Measurements from ENCODE around the gene MRPL37.
"Not testable (repeated sequence)": the region's sequence is repeated elsewhere in the genome, so short reads cannot be mapped to it uniquely, and the experiment has no call there.

The MRPL37 gene

DNA sequence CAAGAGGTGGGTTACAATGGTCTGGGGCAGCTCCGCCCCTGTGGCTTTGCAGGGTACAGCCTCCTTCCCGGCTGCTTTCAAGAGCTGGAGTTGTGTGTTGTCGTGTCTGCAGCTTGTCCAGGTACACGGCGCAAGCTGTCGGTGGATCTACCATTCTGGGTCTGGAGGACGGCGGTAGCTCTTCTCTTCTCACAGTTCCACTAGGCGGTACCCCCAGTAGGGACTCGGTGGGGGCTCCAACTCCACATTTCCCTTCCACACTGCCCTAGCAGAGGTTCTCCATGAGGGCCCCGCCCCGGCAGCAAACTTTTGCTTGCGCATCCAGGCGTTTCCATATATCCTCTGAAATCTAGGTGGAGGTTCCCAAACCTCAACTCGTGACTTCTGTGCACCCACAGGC, 34.8 kb upstream of the MRPL37 start:
- WGBS (ENCODE audit: insufficient coverage): over 99% methylated on average over 15 of the region's 15 CpGs
- Histone ChIP-seq H3K27ac (ENCODE audit: insufficient read depth in 1 of 2, low read depth in 1 of 2, low read length in 2 of 2, poor library complexity in 1 of 2, severe bottlenecking in 2 of 2) (no peak overlapping the region), H3K4me3 (ENCODE audit: control insufficient read depth in 1 of 7, extremely low read depth in 1 of 7, insufficient read depth in 4 of 7, low read depth in 2 of 7, low read length in 6 of 7) (no peak overlapping the region), H3K36me3 (ENCODE audit: control insufficient read depth in 4 of 4, insufficient read depth in 4 of 4, low read length in 3 of 4) (no peaks in the 10 kb centered on the region), H3K27me3 (replicated peaks in 2 of 5; ENCODE audit: control insufficient read depth in 4 of 5, insufficient read depth in 5 of 5, low read length in 4 of 5) (no peaks in the 10 kb centered on the region), H3K4me1 (ENCODE audit: control extremely low read depth in 1 of 4, control insufficient read depth in 4 of 4, insufficient read depth in 4 of 4, low read length in 3 of 4) (no peaks in the 10 kb centered on the region), H3K9me3 (ENCODE audit: control extremely low read depth in 1 of 5, control insufficient read depth in 4 of 5, insufficient read depth in 2 of 5, low read depth in 1 of 5, low read length in 4 of 5) (no peaks in the 10 kb centered on the region)
- ChIA-PET POLR2A (no interaction called here), CTCF (no interaction called here)
- DNase-seq: no peak

DNA sequence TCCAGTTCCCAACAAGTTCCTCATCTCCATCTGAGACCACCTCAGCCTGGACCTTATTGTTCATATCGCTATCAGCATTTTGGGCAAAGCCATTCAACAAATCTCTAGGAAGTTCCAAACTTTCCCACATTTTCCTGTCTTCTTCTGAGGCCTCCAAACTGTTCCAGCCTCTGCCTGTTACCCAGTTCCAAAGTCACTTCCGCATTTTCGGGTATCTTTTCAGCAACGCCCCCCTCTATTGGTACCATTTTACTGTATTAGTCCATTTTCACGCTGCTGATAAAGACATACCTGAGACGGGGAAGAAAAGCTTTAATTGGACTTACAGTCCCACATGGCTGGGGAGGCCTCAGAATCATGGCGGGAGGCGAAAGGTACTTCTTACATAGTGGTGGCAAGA, 33.6 kb upstream of the MRPL37 start:
- DNase-seq; H3K27ac ChIP-seq (ENCODE audit: insufficient read depth in 1 of 2, low read depth in 1 of 2, low read length in 2 of 2, poor library complexity in 1 of 2, severe bottlenecking in 2 of 2); H3K4me3 ChIP-seq (ENCODE audit: control insufficient read depth in 1 of 7, extremely low read depth in 1 of 7, insufficient read depth in 4 of 7, low read depth in 2 of 7, low read length in 6 of 7); POLR2A ChIA-PET; H3K9me3 ChIP-seq (ENCODE audit: control extremely low read depth in 1 of 5, control insufficient read depth in 4 of 5, insufficient read depth in 2 of 5, low read depth in 1 of 5, low read length in 4 of 5); H3K36me3 ChIP-seq (ENCODE audit: control insufficient read depth in 4 of 4, insufficient read depth in 4 of 4, low read length in 3 of 4); H3K4me1 ChIP-seq (ENCODE audit: control extremely low read depth in 1 of 4, control insufficient read depth in 4 of 4, insufficient read depth in 4 of 4, low read length in 3 of 4); CTCF ChIA-PET; H3K27me3 ChIP-seq (replicated peaks in 2 of 5; ENCODE audit: control insufficient read depth in 4 of 5, insufficient read depth in 5 of 5, low read length in 4 of 5): not testable (repeated sequence)
- 100% methylated on average over 5 of the region's 8 CpGs for WGBS (ENCODE audit: insufficient coverage)

GRCh38 chr1:54167422-54168139, 32.4 kb upstream of the MRPL37 start:
- no peak for DNase-seq
- peaks cover 0 to 2% (median 0%) of the 10 kb centered on the region in 4 experiments for H3K36me3 ChIP-seq (ENCODE audit: control insufficient read depth in 4 of 4, insufficient read depth in 4 of 4, low read length in 3 of 4)
- no peaks in the 10 kb centered on the region for H3K27me3 ChIP-seq (replicated peaks in 2 of 5; ENCODE audit: control insufficient read depth in 4 of 5, insufficient read depth in 5 of 5, low read length in 4 of 5)
- H3K4me3 ChIP-seq (ENCODE audit: control insufficient read depth in 1 of 7, extremely low read depth in 1 of 7, insufficient read depth in 4 of 7, low read depth in 2 of 7, low read length in 6 of 7): no peak overlapping the region
- peaks cover 0 to 1% (median 0%) of the 10 kb centered on the region in 4 experiments for H3K4me1 ChIP-seq (ENCODE audit: control extremely low read depth in 1 of 4, control insufficient read depth in 4 of 4, insufficient read depth in 4 of 4, low read length in 3 of 4)
- CTCF ChIA-PET: interaction anchor here (1.0 kb wide), 1 partner anchor 14 kb away, joined by 4 read pairs; no protein-coding TSS in a partner anchor
- H3K9me3 ChIP-seq (ENCODE audit: control extremely low read depth in 1 of 5, control insufficient read depth in 4 of 5, insufficient read depth in 2 of 5, low read depth in 1 of 5, low read length in 4 of 5): no peaks in the 10 kb centered on the region
- WGBS (ENCODE audit: insufficient coverage): 94% methylated on average over 9 of the region's 9 CpGs
- no peak overlapping the region for H3K27ac ChIP-seq (ENCODE audit: insufficient read depth in 1 of 2, low read depth in 1 of 2, low read length in 2 of 2, poor library complexity in 1 of 2, severe bottlenecking in 2 of 2)
- POLR2A ChIA-PET: interaction anchor here (0.5 kb wide), 1 partner anchor 613 kb away, joined by 4 read pairs; no protein-coding TSS in a partner anchor

- CTCF ChIA-PET: no interaction called here
- peaks cover 0 to 9% (median 2%) of the 10 kb centered on the region in 4 experiments for H3K4me1 ChIP-seq (ENCODE audit: control extremely low read depth in 1 of 4, control insufficient read depth in 4 of 4, insufficient read depth in 4 of 4, low read length in 3 of 4)
- H3K27ac ChIP-seq (ENCODE audit: insufficient read depth in 1 of 2, low read depth in 1 of 2, low read length in 2 of 2, poor library complexity in 1 of 2, severe bottlenecking in 2 of 2): no peak overlapping the region
- H3K9me3 ChIP-seq (ENCODE audit: control extremely low read depth in 1 of 5, control insufficient read depth in 4 of 5, insufficient read depth in 2 of 5, low read depth in 1 of 5, low read length in 4 of 5): no peaks in the 10 kb centered on the region
- H3K36me3 ChIP-seq (ENCODE audit: control insufficient read depth in 4 of 4, insufficient read depth in 4 of 4, low read length in 3 of 4): peaks cover 0 to 2% (median 0%) of the 10 kb centered on the region in 4 experiments
- H3K27me3 ChIP-seq (replicated peaks in 2 of 5; ENCODE audit: control insufficient read depth in 4 of 5, insufficient read depth in 5 of 5, low read length in 4 of 5): no peaks in the 10 kb centered on the region
- 97% methylated on average over 7 of the region's 8 CpGs for WGBS (ENCODE audit: insufficient coverage)
- POLR2A ChIA-PET: no interaction called here
- H3K4me3 ChIP-seq (ENCODE audit: control insufficient read depth in 1 of 7, extremely low read depth in 1 of 7, insufficient read depth in 4 of 7, low read depth in 2 of 7, low read length in 6 of 7): no peak overlapping the region
- DNase-seq: no peak
Measured at GRCh38 chr1:54168206-54168965, 31.6 kb upstream of the MRPL37 start.

GRCh38 chr1:54169068-54169467, 30.9 kb upstream of the MRPL37 start:
- no peaks in the 10 kb centered on the region for H3K27me3 ChIP-seq (replicated peaks in 2 of 5; ENCODE audit: control insufficient read depth in 4 of 5, insufficient read depth in 5 of 5, low read length in 4 of 5)
- no peaks in the 10 kb centered on the region for H3K9me3 ChIP-seq (ENCODE audit: control extremely low read depth in 1 of 5, control insufficient read depth in 4 of 5, insufficient read depth in 2 of 5, low read depth in 1 of 5, low read length in 4 of 5)
- no peak overlapping the region for H3K27ac ChIP-seq (ENCODE audit: insufficient read depth in 1 of 2, low read depth in 1 of 2, low read length in 2 of 2, poor library complexity in 1 of 2, severe bottlenecking in 2 of 2)
- ChIA-PET POLR2A (no interaction called here), CTCF (no interaction called here)
- H3K36me3 ChIP-seq (ENCODE audit: control insufficient read depth in 4 of 4, insufficient read depth in 4 of 4, low read length in 3 of 4): peaks cover 0 to 7% (median 0%) of the 10 kb centered on the region in 4 experiments
- peaks cover 0 to 16% (median 8%) of the 10 kb centered on the region in 4 experiments for H3K4me1 ChIP-seq (ENCODE audit: control extremely low read depth in 1 of 4, control insufficient read depth in 4 of 4, insufficient read depth in 4 of 4, low read length in 3 of 4)
- DNase-seq: no peak
- 50% methylated on average over 1 of the region's 3 CpGs for WGBS (ENCODE audit: insufficient coverage)
- no peak overlapping the region for H3K4me3 ChIP-seq (ENCODE audit: control insufficient read depth in 1 of 7, extremely low read depth in 1 of 7, insufficient read depth in 4 of 7, low read depth in 2 of 7, low read length in 6 of 7)

GRCh38 chr1:54171016-54171415, 29.0 kb upstream of the MRPL37 start:
- Histone ChIP-seq H3K27me3 (replicated peaks in 2 of 5; ENCODE audit: control insufficient read depth in 4 of 5, insufficient read depth in 5 of 5, low read length in 4 of 5) (no peaks in the 10 kb centered on the region), H3K9me3 (ENCODE audit: control extremely low read depth in 1 of 5, control insufficient read depth in 4 of 5, insufficient read depth in 2 of 5, low read depth in 1 of 5, low read length in 4 of 5) (no peaks in the 10 kb centered on the region), H3K4me1 (ENCODE audit: control extremely low read depth in 1 of 4, control insufficient read depth in 4 of 4, insufficient read depth in 4 of 4, low read length in 3 of 4) (peaks cover 0 to 22% (median 10%) of the 10 kb centered on the region in 4 experiments), H3K4me3 (ENCODE audit: control insufficient read depth in 1 of 7, extremely low read depth in 1 of 7, insufficient read depth in 4 of 7, low read depth in 2 of 7, low read length in 6 of 7) (no peak overlapping the region), H3K36me3 (ENCODE audit: control insufficient read depth in 4 of 4, insufficient read depth in 4 of 4, low read length in 3 of 4) (peaks cover 0 to 15% (median 1%) of the 10 kb centered on the region in 4 experiments), H3K27ac (ENCODE audit: insufficient read depth in 1 of 2, low read depth in 1 of 2, low read length in 2 of 2, poor library complexity in 1 of 2, severe bottlenecking in 2 of 2) (no peak overlapping the region)
- DNase-seq: no peak
- POLR2A ChIA-PET: no interaction called here
- WGBS (ENCODE audit: insufficient coverage): 93% methylated on average over 7 of the region's 8 CpGs
- CTCF ChIA-PET: interaction anchor here (0.9 kb wide), 1 partner anchor 35 kb away, joined by 3 read pairs; no protein-coding TSS in a partner anchor

- H3K4me3 ChIP-seq (ENCODE audit: control insufficient read depth in 1 of 7, extremely low read depth in 1 of 7, insufficient read depth in 4 of 7, low read depth in 2 of 7, low read length in 6 of 7): no peak overlapping the region
- POLR2A ChIA-PET: no interaction called here
- no peak overlapping the region for H3K27ac ChIP-seq (ENCODE audit: insufficient read depth in 1 of 2, low read depth in 1 of 2, low read length in 2 of 2, poor library complexity in 1 of 2, severe bottlenecking in 2 of 2)
- DNase-seq: no peak
- no peaks in the 10 kb centered on the region for H3K9me3 ChIP-seq (ENCODE audit: control extremely low read depth in 1 of 5, control insufficient read depth in 4 of 5, insufficient read depth in 2 of 5, low read depth in 1 of 5, low read length in 4 of 5)
- H3K36me3 ChIP-seq (ENCODE audit: control insufficient read depth in 4 of 4, insufficient read depth in 4 of 4, low read length in 3 of 4): peaks cover 0 to 18% (median 1%) of the 10 kb centered on the region in 4 experiments
- H3K4me1 ChIP-seq (ENCODE audit: control extremely low read depth in 1 of 4, control insufficient read depth in 4 of 4, insufficient read depth in 4 of 4, low read length in 3 of 4): peaks cover 0 to 22% (median 10%) of the 10 kb centered on the region in 4 experiments
- CTCF ChIA-PET: interaction anchor here (0.9 to 1.1 kb wide), 2 partner anchors 9 to 34 kb away, joined by 3 read pairs; no protein-coding TSS in a partner anchor
- H3K27me3 ChIP-seq (replicated peaks in 2 of 5; ENCODE audit: control insufficient read depth in 4 of 5, insufficient read depth in 5 of 5, low read length in 4 of 5): no peaks in the 10 kb centered on the region
- 97% methylated on average over 4 of the region's 8 CpGs for whole genome bisulfite sequencing (ENCODE audit: insufficient coverage)
Measured at GRCh38 chr1:54171606-54172005, 28.4 kb upstream of the MRPL37 start.

Data from common myeloid progenitor, CD34-positive (primary cell).